HG02623 (cell line): Measurements from ENCODE around the gene CLCA1.

Experiments
- ATAC-seq: cut with Tn5 transposase; IDR thresholded peaks from one replicate; pipeline ENCODE4 v1.9.1; 2021; ENCODE audit warnings: moderate library complexity; ENCODE audit not compliant: unreplicated experiment

The CLCA1 gene

DNA sequence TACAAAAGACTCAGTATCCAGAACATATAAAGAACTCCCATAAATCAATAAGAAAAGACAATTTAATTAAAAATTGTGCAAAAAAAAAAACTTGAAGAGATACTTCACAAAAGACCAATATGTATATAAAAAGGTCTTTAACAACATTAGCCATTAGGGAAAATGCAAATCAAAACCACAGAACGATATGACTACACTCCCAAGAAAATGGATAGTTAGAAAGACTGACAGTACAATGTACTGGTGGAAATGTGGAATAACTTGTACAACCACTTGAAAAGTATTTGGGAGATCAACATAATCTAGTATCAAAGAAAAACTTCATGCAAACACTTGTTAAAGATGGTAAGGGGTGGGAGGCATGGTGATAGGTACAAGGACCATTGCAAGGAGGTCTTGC is 3.9 kb upstream of the CLCA1 start:
- ATAC-seq, result no peak

DNA sequence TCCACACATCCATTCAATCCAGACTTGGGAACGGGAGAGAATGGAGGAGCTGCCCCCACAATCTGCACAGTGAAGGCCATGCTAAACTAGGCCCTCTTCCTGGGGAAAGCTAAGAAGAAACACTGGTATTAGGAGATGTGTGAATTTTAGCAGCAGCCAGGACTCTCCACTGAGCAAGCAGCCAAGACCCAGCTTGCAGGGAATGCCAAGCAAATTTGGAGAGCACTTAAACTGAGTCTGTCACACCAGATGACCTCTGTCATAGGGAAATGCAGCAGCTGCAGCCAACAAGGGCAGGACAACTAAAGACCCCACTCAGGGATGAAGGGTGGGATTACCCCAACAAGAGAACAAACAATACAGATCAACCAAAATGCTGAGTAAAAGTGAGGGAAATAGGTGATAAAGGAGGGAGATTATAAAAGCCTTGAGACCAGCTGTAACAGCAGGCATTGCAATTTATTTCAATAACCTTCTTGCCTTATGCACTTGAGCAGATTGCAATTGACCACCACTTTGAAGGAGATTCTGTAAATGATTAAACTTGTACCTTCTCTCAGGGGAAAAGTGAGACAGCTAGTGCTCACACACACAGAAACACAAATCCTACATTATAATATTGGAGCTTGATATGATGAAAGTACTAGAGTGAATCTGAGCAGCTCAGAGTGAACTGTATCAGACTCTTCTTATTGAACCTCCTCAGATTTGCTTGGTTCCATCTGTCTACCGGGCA is 2.5 kb upstream of the CLCA1 start:
- no peak for ATAC-seq

GRCh38 chr1:86466986-86467385 is 1.7 kb upstream of the CLCA1 start:
- ATAC-seq, result no peak

DNA sequence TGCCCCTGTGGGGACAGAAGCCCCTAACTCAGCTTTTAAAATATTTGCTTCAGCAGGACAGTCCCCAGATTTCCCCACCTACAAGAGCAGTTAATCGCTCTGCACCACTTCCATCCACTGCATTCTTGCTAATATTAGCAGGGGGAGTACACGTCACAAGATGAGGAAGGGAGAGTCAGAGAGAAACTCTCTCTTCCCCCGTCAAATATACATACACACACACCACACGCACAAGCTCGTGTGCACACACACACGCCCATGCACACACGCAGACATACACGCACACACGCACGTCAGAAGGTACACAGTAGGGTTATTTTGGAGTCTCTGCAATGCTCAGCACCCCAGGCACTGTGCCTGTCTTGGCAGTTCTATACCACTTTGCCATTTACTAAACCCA is 2.1 kb downstream of the CLCA1 start:
- peak; percentile 59 for ATAC-seq

- ATAC-seq, result no peak
Observed at GRCh38 chr1:86471291-86471690, 2.6 kb downstream of the CLCA1 start.

DNA sequence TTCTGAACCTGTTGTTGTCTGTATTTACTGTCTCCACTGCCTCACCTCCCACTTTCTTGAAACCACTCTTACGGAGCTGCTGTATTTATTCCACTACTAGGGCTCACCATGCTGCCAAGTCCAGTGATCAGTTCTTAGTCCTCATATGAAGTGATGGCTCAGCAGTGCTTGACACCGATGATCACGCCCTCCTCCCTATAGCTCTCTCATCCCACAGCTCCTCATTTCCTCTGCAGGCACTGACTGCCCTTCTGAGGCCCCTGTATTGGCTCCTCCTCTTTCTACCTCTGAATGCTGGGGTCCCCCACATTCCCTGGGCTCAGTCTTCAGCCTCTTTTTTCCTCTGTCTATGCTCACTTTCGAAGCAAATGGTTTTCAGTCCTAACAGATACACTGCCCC is 3.4 kb downstream of the CLCA1 start:
- no peak for ATAC-seq

GRCh38 chr1:86472767-86473166 is 4.0 kb downstream of the CLCA1 start:
- peak; percentile 48 for ATAC-seq

- no peak for ATAC-seq
Observed at GRCh38 chr1:86477256-86477655, 8.5 kb downstream of the CLCA1 start.

DNA sequence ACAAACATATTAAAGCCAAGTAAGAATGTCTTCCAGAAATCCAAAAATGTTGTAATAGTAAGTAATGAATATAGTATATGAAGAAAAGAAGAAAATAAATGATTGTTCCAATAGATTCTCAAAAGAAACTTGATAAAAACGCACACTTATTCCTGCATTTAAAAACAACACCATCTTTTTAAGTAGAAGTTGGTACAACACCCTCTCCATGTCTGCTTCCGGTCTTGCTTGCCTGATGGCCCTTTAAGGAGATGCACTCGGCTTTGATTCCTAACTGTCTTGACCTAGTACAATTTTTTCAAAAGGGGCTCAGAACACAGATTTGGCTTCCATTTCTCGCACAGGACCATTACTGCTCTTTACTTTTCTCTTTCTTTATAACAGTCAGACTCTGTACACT is 9.0 kb downstream of the CLCA1 start:
- ATAC-seq, result no peak

- no peak for ATAC-seq
Observed at GRCh38 chr1:86478416-86479156, 9.9 kb downstream of the CLCA1 start.

DNA sequence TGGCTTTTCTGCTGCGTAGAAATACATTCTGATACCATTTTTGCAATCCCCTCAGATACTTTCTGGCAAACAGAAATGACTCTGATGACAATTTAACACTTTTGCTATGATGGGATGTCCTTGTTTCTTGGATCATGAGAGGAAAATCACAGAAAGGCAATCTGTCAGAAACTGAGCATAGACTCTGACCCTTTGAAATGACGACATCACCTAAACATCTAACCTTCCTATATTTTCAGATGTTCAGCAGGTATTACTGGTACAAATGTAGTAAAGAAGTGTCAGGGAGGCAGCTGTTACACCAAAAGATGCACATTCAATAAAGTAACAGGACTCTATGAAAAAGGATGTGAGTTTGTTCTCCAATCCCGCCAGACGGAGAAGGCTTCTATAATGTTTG is 13.2 kb downstream of the CLCA1 start:
- no peak for ATAC-seq

GRCh38 chr1:86487131-86487810 is 18.5 kb downstream of the CLCA1 start:
- ATAC-seq, result no peak

GRCh38 chr1:86487811-86488141 is 19.0 kb downstream of the CLCA1 start:
- ATAC-seq, result no peak

DNA sequence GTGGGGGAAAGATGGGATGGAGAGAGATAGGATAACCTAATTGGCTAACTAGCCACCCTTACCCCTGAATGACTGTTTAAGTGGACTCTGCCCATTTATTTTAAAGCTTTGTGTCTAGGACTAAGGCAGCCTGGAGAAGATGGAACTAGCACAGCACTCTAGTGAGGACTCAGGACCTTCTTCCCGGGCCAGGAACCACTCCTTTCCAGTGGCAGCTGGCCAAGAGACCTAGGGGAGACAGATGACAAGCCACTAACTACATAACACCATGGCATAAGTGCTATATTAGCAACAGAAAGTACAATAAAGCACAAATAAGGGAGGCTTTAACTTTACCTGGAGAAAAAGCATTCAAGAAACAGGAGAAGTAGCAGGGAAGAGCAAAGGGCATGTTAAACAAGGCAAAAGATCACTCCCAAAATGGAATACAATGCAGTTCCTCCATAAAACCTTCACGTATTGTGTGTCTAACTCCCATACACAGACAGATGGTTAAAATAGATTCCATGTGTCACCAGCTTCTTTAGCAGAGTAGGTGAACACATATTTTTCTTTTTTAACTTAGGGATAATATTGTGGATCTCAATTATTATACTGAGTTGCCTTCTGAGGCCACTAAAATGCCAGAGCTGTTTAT is 20.6 kb downstream of the CLCA1 start:
- no peak for ATAC-seq

GRCh38 chr1:86491171-86491950 is 22.6 kb downstream of the CLCA1 start:
- no peak for ATAC-seq

GRCh38 chr1:86498281-86498680 is 29.6 kb downstream of the CLCA1 start:
- no peak for ATAC-seq

- ATAC-seq, result peak; percentile 56
Observed at GRCh38 chr1:86499987-86500593, 31.4 kb downstream of the CLCA1 start.

DNA sequence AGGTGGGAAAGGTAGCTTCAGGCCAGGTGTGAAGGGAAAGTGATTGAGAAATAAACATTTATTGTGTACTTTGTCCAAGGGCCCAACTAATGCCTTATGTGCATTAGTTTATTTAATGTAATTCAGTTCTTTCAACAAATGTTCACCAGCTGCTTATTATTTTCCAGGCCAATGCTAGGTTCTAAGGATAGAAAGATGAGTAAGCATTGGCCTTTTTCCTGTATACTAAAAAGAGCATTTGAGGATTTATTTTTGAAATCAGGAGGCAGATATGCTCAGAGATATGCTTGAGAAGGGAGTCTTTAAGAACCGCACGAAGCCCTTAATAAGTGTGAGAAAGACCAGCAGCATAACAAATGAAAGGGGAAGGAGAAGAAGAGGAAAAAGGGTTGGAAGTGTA is 32.0 kb downstream of the CLCA1 start:
- ATAC-seq, result no peak

- ATAC-seq, result peak; percentile 62
Observed at GRCh38 chr1:86502125-86502646, 33.5 kb downstream of the CLCA1 start.

DNA sequence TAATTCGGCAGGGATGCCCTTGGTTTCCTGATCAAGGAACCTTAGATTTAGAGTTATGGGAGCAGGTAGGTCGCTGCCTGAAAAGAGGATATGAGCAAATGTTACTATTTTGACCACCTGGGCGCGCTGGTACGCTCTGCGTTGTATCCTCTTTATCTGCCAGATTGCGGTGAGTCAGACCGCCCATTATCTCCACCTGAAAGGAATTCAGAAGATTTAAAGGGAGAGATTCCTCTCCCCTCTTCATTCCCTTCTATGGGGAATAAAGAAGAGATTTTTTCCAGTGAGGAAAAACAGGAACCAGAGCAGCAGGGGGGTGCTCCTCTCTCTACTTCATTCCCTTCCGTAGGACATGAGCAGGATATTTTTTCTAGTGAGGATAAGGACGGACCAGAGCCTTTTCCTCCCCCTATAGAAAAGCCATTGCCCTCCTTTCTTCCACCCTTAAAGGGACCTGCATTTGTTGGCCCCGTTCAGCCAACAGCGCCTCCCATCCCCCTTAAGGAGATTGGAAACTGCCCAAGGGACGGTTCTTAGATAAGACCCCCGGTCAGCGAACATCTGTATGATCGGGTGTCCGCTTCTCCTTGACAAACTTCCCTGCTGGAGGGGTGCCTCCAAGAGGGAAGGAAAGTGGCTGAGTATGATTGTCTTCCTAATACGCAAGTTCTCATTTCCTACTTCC is 34.1 kb downstream of the CLCA1 start:
- ATAC-seq, result no peak
